ENCODE results near the gene ZGPAT. TPM values are rescaled to one million over a fixed set of nuclear protein-coding genes. Genes with fewer than 3 reads are reported as not detected.

Gene ZGPAT
- total and polyA plus RNA-seq, 2 donors (not counting 3 experiments of a cell fraction or from before 2014, with no cell fraction given), result 23.1 to 29.3 TPM

DNA sequence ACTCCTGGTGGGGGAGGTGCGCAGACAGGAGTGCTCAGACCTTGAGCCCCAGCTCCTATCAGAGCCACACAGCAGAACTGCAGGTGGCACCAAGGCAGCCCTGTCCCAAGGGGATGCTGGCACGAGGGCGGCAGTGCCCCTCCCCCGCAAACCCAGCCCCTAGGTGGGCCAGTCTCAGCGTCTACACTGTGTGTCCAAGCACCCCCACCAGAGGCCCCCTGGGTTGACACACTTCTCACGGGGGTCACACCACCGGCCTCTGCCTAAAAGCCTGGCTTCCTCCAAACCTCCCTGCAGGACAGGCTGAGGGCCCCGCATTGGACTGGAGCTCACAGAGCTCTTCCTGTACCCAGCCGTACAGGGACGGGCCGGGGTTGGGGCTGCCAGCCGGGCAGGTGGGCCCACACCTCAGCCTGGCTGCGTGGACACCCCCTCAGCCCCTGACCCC, 39.8 kb downstream of the ZGPAT start:
- ChIA-PET POLR2A (no interaction called here), CTCF (no interaction called here)
- Histone ChIP-seq H4K20me1 (replicated peaks; ENCODE audit: control insufficient read depth, extremely low read depth, insufficient read depth, low read length) (no peaks in the 10 kb centered on the region), H3K9me3 (replicated peaks; ENCODE audit: control insufficient read depth, insufficient read depth, low read length) (no peaks in the 10 kb centered on the region), H3K36me3 (ENCODE audit: control insufficient read depth in 2 of 2, extremely low read depth in 1 of 2, insufficient read depth in 2 of 2, low read length in 2 of 2) (peaks cover 0 to 9% of the 10 kb centered on the region in 2 experiments), H3K27ac (ENCODE audit: insufficient read depth, low read depth, low read length) (no peak overlapping the region), H3K27me3 (ENCODE audit: control insufficient read depth in 2 of 2, insufficient read depth in 2 of 2, low read length in 2 of 2) (no peaks in the 10 kb centered on the region), H3K9ac (replicated peaks; ENCODE audit: extremely low read depth, insufficient read depth, low read length) (no peak overlapping the region), H3K4me1 (ENCODE audit: control insufficient read depth, extremely low read depth, insufficient read depth, low read length) (no peaks in the 10 kb centered on the region), H3K4me3 (replicated peaks in 1 of 3; ENCODE audit: insufficient read depth in 1 of 3, low read depth in 1 of 3, low read length in 3 of 3) (no peak overlapping the region), H2AFZ (ENCODE audit: low read depth, low read length) (no peak overlapping the region), H3K9me1 (replicated peaks; ENCODE audit: control insufficient read depth, extremely low read depth, insufficient read depth, low read length) (no peaks in the 10 kb centered on the region), H3K4me2 (ENCODE audit: insufficient read depth, low read length) (no peak overlapping the region), H3K79me2 (ENCODE audit: control insufficient read depth, insufficient read depth, low read length) (no peaks in the 10 kb centered on the region)
- dilution Hi-C loops (cut with MboI; ENCODE audit: extremely low pct_ligation_motif_present, low sequenced_read_pairs), result no loop called here
- FAIRE-seq, result no peak
- no TSS peak for BruUV-seq (replicated peaks)
- TF ChIP-seq, protein P1, sequence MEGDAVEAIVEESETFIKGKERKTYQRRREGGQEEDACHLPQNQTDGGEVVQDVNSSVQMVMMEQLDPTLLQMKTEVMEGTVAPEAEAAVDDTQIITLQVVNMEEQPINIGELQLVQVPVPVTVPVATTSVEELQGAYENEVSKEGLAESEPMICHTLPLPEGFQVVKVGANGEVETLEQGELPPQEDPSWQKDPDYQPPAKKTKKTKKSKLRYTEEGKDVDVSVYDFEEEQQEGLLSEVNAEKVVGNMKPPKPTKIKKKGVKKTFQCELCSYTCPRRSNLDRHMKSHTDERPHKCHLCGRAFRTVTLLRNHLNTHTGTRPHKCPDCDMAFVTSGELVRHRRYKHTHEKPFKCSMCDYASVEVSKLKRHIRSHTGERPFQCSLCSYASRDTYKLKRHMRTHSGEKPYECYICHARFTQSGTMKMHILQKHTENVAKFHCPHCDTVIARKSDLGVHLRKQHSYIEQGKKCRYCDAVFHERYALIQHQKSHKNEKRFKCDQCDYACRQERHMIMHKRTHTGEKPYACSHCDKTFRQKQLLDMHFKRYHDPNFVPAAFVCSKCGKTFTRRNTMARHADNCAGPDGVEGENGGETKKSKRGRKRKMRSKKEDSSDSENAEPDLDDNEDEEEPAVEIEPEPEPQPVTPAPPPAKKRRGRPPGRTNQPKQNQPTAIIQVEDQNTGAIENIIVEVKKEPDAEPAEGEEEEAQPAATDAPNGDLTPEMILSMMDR (IDR thresholded peaks at IDR 0.05; ENCODE audit: extremely low read depth in 1 of 2, insufficient read depth in 1 of 2, low read depth in 1 of 2, low read length in 2 of 2), result no peak
- TF ChIP-seq, protein P2, sequence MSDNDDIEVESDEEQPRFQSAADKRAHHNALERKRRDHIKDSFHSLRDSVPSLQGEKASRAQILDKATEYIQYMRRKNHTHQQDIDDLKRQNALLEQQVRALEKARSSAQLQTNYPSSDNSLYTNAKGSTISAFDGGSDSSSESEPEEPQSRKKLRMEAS (IDR thresholded peaks at IDR 0.05; ENCODE audit: insufficient read depth, insufficient read length), result no peak
- TF ChIP-seq JUN (IDR thresholded peaks at IDR 0.05; ENCODE audit: borderline replicate concordance, insufficient read depth, insufficient read length, low read depth) (no peak), GATA2 (IDR thresholded peaks at IDR 0.05; ENCODE audit: insufficient read depth, insufficient read length, low read depth, low read length) (no peak), FOS (IDR thresholded peaks at IDR 0.05; ENCODE audit: borderline replicate concordance, insufficient read depth, low read length) (no peak), MYC (IDR thresholded peaks at IDR 0.05; ENCODE audit: low read depth, low read length) (no peak), POLR2A (IDR thresholded peaks at IDR 0.05; ENCODE audit: low read depth, low read length) (no peak), EZH2 (IDR thresholded peaks at IDR 0.05; ENCODE audit: borderline replicate concordance, low read depth, low read length, severe bottlenecking) (no peak), POLR2AphosphoS5 (IDR thresholded peaks at IDR 0.05; ENCODE audit: insufficient read depth, low read depth, low read length) (no peak)
- no peak for DNase-seq (ENCODE audit: low read depth, low spot score)
- intact Hi-C loops (cut with micrococcal nuclease), result no loop called here
